Measurements from ENCODE around the gene GDPGP1.

The GDPGP1 gene

GRCh38 chr15:90228960-90229359 lies 5.0 kb upstream of the GDPGP1 start:
- no peak for TF ChIP-seq CTCF (IDR thresholded peaks at IDR 0.05; ENCODE audit: extremely low read depth, missing control alignments)
- DNase-seq (ENCODE audit: low spot score): no peak

- DNase-seq (ENCODE audit: low spot score): no peak
- TF ChIP-seq CTCF (IDR thresholded peaks at IDR 0.05; ENCODE audit: extremely low read depth, missing control alignments): no peak
These were observed 3.9 kb upstream of the GDPGP1 start for GRCh38 chr15:90230071-90230494.

GRCh38 chr15:90230610-90231009 lies 3.4 kb upstream of the GDPGP1 start:
- DNase-seq (ENCODE audit: low spot score): no peak
- TF ChIP-seq CTCF (IDR thresholded peaks at IDR 0.05; ENCODE audit: extremely low read depth, missing control alignments): no peak

- peak; percentile 78 for DNase-seq (ENCODE audit: low spot score)
- TF ChIP-seq CTCF (IDR thresholded peaks at IDR 0.05; ENCODE audit: extremely low read depth, missing control alignments): no peak
These were observed 2.7 kb upstream of the GDPGP1 start for GRCh38 chr15:90231028-90232017.

GRCh38 chr15:90232196-90232595 lies 1.8 kb upstream of the GDPGP1 start:
- no peak for TF ChIP-seq CTCF (IDR thresholded peaks at IDR 0.05; ENCODE audit: extremely low read depth, missing control alignments)
- DNase-seq (ENCODE audit: low spot score): no peak

GRCh38 chr15:90232941-90233386 lies 1.0 kb upstream of the GDPGP1 start:
- DNase-seq (ENCODE audit: low spot score): no peak

More at GRCh38 chr15:90232941-90233386, 1.0 kb upstream of the GDPGP1 start:
- peak; percentile 36 for TF ChIP-seq CTCF (IDR thresholded peaks at IDR 0.05; ENCODE audit: extremely low read depth, missing control alignments)
